Measurements from ENCODE around the gene GZMB.

GRCh38 chr14:24597403-24597802 is 36.6 kb downstream of the GZMB start:
- TF ChIP-seq CTCF (IDR thresholded peaks at IDR 0.05; ENCODE audit: control extremely low read depth in 1 of 3, insufficient read depth in 1 of 3, low read depth in 1 of 3, low read length in 3 of 3) (no peak), EP300 (IDR thresholded peaks at IDR 0.05; ENCODE audit: borderline replicate concordance in 1 of 2, low read depth in 2 of 2, low read length in 2 of 2) (no peak), RBBP5 (IDR thresholded peaks at IDR 0.05; ENCODE audit: borderline replicate concordance, low read depth, low read length) (no peak), YY1 (IDR thresholded peaks at IDR 0.05; ENCODE audit: low read depth, low read length) (no peak), ATF3 (IDR thresholded peaks at IDR 0.05; ENCODE audit: insufficient read depth, low read depth, low read length) (no peak), JUN (IDR thresholded peaks at IDR 0.05; ENCODE audit: low read depth, low read length) (no peak), POLR2A (IDR thresholded peaks at IDR 0.05; ENCODE audit: control extremely low read depth in 1 of 2, low read depth in 2 of 2, low read length in 2 of 2) (no peak)

All from H1 (cell line).